Gastroesophageal sphincter (tissue), 3 donors: Measurements from ENCODE around the gene CEP41.

Source experiments
- POLR2A ChIP-seq, 2 donors: fragments of 450-650 bp; IDR thresholded peaks; one replicate each; pipeline ENCODE4 v1.6.1; 2017; ENCODE audit warnings: antibody characterized with exemption in 2 of 2, mild to moderate bottlenecking in 2 of 2, moderate library complexity in 1 of 2
- POLR2AphosphoS5 ChIP-seq: sonication (generic); formaldehyde crosslinking; IDR thresholded peaks from one replicate; pipeline ENCODE4 v1.6.1; 2017; ENCODE audit warnings: antibody characterized with exemption
- TF ChIP-seq, protein P1 (sequence below), 4 experiments: fragments of 200-600 bp in 2 of 4; fragments of 450-650 bp in 2 of 4; sonication (generic) in 1 of 4; IDR thresholded peaks; one replicate each; pipeline ENCODE4 v1.5.1; 2017 to 2019; ENCODE audit warnings: antibody characterized with exemption in 4 of 4, mild to moderate bottlenecking in 2 of 4, moderate library complexity in 2 of 4

DNA sequence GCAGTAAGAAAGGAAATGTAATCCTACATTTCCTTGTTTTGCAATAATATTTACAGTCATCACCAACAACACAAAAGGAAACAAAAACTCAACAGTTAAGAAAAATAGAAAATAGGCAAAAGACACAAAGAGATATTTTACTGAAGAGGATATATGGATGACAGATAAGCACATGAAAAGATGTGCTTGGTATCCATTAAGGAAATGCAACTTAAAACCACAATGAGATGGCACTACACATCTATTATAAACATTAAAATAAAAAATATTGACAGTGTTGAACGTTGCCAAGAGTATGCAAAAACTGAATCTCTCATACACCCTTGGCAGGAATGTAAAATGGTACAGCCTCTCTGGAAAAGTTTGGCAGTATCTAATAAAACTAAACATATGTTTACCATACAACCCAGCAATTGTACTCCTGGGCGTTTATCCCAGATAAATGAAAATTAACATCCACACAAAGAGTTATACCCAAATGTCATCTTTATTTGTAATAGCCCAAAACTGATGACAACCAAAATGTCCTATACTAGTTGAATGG, 5.4 kb downstream of the CEP41 start:
- no peak for TF ChIP-seq POLR2A (IDR thresholded peaks at IDR 0.05)
- TF ChIP-seq, protein P1, sequence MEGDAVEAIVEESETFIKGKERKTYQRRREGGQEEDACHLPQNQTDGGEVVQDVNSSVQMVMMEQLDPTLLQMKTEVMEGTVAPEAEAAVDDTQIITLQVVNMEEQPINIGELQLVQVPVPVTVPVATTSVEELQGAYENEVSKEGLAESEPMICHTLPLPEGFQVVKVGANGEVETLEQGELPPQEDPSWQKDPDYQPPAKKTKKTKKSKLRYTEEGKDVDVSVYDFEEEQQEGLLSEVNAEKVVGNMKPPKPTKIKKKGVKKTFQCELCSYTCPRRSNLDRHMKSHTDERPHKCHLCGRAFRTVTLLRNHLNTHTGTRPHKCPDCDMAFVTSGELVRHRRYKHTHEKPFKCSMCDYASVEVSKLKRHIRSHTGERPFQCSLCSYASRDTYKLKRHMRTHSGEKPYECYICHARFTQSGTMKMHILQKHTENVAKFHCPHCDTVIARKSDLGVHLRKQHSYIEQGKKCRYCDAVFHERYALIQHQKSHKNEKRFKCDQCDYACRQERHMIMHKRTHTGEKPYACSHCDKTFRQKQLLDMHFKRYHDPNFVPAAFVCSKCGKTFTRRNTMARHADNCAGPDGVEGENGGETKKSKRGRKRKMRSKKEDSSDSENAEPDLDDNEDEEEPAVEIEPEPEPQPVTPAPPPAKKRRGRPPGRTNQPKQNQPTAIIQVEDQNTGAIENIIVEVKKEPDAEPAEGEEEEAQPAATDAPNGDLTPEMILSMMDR (IDR thresholded peaks at IDR 0.05): no peak
- TF ChIP-seq POLR2AphosphoS5: no peak
